ENCODE data around the gene C11orf58.

C11orf58 gene

DNA sequence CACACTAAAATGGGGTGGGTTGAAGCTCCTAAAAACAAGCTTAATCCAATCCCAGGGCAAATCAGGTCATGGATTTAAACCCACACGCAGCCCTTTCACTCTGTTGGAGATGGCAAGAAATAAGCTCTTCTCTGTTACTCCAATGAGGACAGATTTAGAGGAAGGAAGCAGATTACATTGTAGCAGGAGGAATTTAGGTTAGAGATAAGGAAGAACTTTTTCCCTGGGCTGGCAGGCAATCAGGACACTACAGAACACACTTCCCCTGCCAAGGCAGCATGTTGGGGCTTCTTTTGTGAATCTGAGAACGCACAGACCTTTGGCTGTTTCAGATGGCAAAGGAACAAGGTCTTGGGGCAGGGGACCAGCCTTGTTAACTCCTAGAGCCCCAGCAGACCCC is 46.2 kb downstream of the C11orf58 start:
- no peaks in the 10 kb centered on the region for H3K27me3 ChIP-seq (ENCODE audit: low read depth)
- H3K4me1 ChIP-seq: peaks cover 20% of the 10 kb centered on the region
- H3K36me3 ChIP-seq (replicated peaks): peaks cover 21% of the 10 kb centered on the region
- no peaks in the 10 kb centered on the region for H3K9me3 ChIP-seq
- in situ Hi-C loops (cut with MboI; ENCODE audit: low sequenced_read_pairs): loop anchor here (10.0 kb wide), 1 partner anchor 280 kb away; no protein-coding TSS in a partner anchor
- peak; percentile 25 to 32 for DNase-seq (ENCODE audit: low spot score in 2 of 2)
- H3K4me3 ChIP-seq: no peak overlapping the region

DNA sequence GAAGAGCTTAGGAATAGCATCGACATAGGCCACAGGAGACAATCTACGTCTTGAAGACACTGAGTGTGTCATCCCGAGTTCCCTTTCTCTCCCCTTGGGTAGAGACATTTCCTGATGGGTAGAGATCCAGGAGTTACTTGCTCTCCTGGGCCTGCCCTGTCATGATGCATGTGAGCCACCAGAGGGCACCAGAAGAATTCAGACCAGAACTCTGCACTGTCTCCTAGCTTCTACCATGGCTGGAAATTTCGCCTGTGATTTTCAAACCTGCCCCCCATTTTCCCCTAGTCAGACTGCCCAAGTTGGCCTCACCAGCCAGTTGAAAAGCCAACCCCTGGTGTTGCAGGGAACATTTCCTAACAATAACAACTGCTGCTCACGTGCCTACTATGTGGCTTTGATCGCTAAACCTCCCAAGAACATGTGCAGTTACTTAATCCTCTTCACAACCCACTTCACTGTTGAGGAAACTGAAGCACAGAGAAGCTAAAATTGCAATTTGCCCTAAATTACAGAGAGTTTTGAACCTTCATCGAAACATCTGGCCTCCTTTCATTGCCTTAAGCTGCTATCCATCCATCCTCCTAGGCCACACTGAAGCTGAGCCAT is 47.2 kb downstream of the C11orf58 start:
- H3K4me3 ChIP-seq: no peak overlapping the region
- no peaks in the 10 kb centered on the region for H3K9me3 ChIP-seq
- peaks cover 30% of the 10 kb centered on the region for H3K36me3 ChIP-seq (replicated peaks)
- in situ Hi-C loops (cut with MboI; ENCODE audit: low sequenced_read_pairs): loop anchor here (10.0 kb wide), 1 partner anchor 279 kb away; no protein-coding TSS in a partner anchor
- H3K4me1 ChIP-seq: peaks cover 20% of the 10 kb centered on the region
- H3K27me3 ChIP-seq (ENCODE audit: low read depth): no peaks in the 10 kb centered on the region
- peak; percentile 55 to 80 for DNase-seq (ENCODE audit: low spot score in 2 of 2)

DNA sequence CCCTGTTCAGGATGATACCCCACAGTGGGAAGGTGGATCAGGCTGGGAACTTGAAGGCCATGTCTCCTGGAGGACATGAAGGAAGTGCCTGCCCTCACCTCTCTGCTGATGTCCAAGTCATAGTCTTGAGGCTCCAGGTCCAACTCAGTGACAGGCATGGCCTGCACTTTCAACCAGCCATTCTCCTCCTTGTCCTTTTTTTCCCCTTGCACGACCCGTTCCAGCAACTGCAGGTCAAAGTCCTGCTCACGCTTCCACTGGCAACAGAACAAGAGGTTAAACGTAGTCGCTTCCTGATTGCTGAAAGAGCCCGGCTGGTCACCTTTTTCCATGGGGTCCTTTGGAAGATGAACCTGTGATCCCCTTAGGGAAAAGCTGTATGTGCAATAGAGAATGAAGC is 47.7 kb downstream of the C11orf58 start:
- peaks cover 30% of the 10 kb centered on the region for H3K36me3 ChIP-seq (replicated peaks)
- H3K9me3 ChIP-seq: no peaks in the 10 kb centered on the region
- H3K27me3 ChIP-seq (ENCODE audit: low read depth): no peaks in the 10 kb centered on the region
- H3K4me3 ChIP-seq: no peak overlapping the region
- no peak for DNase-seq (ENCODE audit: low spot score in 2 of 2)
- in situ Hi-C loops (cut with MboI; ENCODE audit: low sequenced_read_pairs): loop anchor here (10.0 kb wide), 1 partner anchor 279 kb away; no protein-coding TSS in a partner anchor
- peaks cover 20% of the 10 kb centered on the region for H3K4me1 ChIP-seq

DNA sequence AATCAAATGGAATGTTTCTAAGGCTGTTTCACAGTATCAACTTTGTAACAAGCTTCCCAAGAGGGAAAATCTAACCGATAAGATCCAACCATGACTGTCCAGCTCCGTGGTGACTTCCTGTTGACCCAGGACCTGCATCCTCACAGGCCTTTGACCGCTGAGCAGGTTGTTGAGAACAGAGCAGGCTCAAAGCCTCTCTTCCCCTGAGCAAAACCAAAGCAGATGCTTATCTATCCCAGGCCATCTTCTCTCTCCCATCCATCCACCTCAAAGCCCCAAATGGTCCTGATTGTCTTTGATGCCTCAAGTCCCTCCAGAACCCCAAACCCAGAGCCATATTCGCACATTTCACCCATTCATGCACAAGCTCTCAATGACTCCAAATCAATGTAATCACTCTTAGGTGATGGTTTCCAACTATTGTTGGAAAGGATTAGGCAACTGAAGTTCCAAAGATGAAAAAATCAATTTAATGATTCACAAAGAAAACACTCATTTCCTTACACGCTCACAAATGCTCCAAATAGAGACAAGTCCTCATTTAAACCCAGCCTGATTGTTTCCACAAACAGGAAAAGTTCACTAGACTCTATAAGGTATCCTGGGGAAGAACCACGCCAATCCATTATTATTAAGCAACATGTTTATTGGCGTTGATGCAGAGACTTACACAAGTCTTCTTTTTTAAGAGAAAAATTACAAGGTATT is 48.7 kb downstream of the C11orf58 start:
- no peak for DNase-seq (ENCODE audit: low spot score in 2 of 2)
- H3K9me3 ChIP-seq: no peaks in the 10 kb centered on the region
- no peaks in the 10 kb centered on the region for H3K27me3 ChIP-seq (ENCODE audit: low read depth)
- no peak overlapping the region for H3K4me3 ChIP-seq
- H3K36me3 ChIP-seq (replicated peaks): peaks cover 30% of the 10 kb centered on the region
- in situ Hi-C loops (cut with MboI; ENCODE audit: low sequenced_read_pairs): loop anchor here (10.0 kb wide), 1 partner anchor 278 kb away; no protein-coding TSS in a partner anchor
- peaks cover 20% of the 10 kb centered on the region for H3K4me1 ChIP-seq

- DNase-seq (ENCODE audit: low spot score in 2 of 2): peak; percentile 68 to 85
- H3K36me3 ChIP-seq (replicated peaks): peaks cover 30% of the 10 kb centered on the region
- H3K4me3 ChIP-seq: no peak overlapping the region
- no peaks in the 10 kb centered on the region for H3K27me3 ChIP-seq (ENCODE audit: low read depth)
- in situ Hi-C loops (cut with MboI; ENCODE audit: low sequenced_read_pairs): loop anchor here (10.0 kb wide), 1 partner anchor 276 kb away; no protein-coding TSS in a partner anchor
- no peaks in the 10 kb centered on the region for H3K9me3 ChIP-seq
- H3K4me1 ChIP-seq: peaks cover 20% of the 10 kb centered on the region
Measured at GRCh38 chr11:16788141-16789062, 50.0 kb downstream of the C11orf58 start.

- peaks cover 14% of the 10 kb centered on the region for H3K4me1 ChIP-seq
- in situ Hi-C loops (cut with MboI; ENCODE audit: low sequenced_read_pairs): loop anchor here (10.0 kb wide), 1 partner anchor 276 kb away; no protein-coding TSS in a partner anchor
Measured at GRCh38 chr11:16789063-16789420, 50.6 kb downstream of the C11orf58 start.

DNA sequence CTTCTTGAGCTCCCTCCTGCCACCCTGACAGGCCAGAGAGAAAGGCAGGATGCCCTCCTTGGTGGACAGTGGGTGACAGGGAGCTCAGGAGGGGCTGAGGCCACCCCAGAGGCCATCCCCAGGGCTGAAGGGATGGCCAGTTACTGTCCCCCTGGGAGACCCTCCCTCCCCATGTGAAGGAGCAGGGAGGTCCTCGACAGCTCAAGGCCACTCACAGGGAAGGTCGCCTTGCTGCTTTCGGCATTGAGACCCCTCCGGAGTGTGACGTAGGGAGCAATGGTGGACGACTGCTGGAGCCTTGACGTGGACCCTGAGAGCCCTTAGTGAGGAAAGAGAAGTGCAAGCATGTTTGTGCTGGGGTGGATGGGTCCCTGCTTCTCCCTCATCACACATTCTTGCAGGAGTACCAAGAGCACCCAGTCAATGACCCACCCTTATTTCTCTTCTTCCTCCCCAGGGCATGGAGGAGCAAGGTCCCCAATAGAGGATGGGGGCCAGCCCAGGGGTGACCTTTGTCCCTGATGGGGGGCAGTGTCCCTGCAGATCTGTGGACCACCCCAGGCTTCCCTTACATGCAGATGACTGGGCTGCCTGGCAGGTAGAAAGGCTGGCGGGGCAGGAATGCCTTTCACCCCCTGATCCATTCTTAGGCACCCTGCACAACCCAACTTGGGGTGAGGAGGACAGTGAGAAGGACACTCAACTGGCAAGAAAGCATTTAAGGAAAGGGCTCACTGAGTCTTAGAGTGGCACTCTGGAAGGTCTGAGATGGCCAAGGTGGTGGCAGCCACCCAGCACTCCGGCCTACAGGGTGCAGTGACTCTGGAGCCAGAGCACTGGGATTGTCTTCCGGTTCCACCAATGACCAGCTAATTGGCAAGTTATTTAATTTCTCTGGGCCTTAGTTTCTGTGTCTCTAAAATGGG is 51.4 kb downstream of the C11orf58 start:
- no peak for DNase-seq (ENCODE audit: low spot score in 2 of 2)
- H3K36me3 ChIP-seq (replicated peaks): peaks cover 29% of the 10 kb centered on the region
- peaks cover 6% of the 10 kb centered on the region for H3K4me1 ChIP-seq
- H3K27me3 ChIP-seq (ENCODE audit: low read depth): no peaks in the 10 kb centered on the region
- no peak overlapping the region for H3K4me3 ChIP-seq
- no peaks in the 10 kb centered on the region for H3K9me3 ChIP-seq
- in situ Hi-C loops (cut with MboI; ENCODE audit: low sequenced_read_pairs): loop anchor here (10.0 kb wide), 1 partner anchor 275 kb away; no protein-coding TSS in a partner anchor

More at GRCh38 chr11:16789063-16789420, 50.6 kb downstream of the C11orf58 start:
- H3K9me3 ChIP-seq: no peaks in the 10 kb centered on the region
- no peak for DNase-seq (ENCODE audit: low spot score in 2 of 2)
- H3K27me3 ChIP-seq (ENCODE audit: low read depth): no peaks in the 10 kb centered on the region
- H3K36me3 ChIP-seq (replicated peaks): peaks cover 30% of the 10 kb centered on the region
- no peak overlapping the region for H3K4me3 ChIP-seq

DNA sequence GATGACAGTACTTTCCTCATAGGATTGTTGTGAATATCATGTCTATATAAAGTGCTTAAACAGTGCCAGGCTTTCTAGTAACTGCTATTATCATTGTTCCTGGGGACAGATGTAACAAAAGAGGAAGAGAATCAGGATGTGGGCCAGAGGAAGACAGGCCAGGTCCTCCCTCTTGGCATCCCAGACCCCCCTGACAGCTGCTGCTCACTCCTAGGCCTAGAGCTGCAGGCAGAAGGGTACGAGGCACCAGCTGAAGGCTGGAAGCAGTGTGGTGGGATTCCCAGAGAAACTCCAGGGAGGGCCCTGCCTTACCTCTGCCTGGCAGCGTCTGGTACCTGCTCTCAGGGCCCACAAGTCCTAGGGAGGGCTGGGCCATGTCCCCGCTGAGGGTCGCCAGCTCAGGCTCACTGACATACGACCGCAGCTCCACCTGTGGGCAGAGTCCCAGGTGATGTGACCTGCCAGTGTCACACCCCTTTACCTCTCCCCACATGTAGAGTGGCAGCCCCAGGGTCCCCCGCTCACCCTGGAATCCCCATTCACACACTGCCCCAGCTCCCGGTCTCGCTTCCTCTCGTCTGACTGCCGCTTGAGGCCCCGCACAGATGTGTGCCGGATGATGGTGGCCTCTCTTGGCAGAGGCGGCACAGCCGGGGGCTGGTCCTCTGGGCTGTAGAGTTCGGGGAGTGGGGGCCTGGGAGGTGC is 52.2 kb downstream of the C11orf58 start:
- no peak overlapping the region for H3K4me3 ChIP-seq
- in situ Hi-C loops (cut with MboI; ENCODE audit: low sequenced_read_pairs): no loop called here
- no peaks in the 10 kb centered on the region for H3K27me3 ChIP-seq (ENCODE audit: low read depth)
- H3K9me3 ChIP-seq: no peaks in the 10 kb centered on the region
- peaks cover 23% of the 10 kb centered on the region for H3K36me3 ChIP-seq (replicated peaks)
- DNase-seq (ENCODE audit: low spot score in 2 of 2): no peak
- no peaks in the 10 kb centered on the region; the same call in 1 of the 2 replicates for H3K4me1 ChIP-seq

DNA sequence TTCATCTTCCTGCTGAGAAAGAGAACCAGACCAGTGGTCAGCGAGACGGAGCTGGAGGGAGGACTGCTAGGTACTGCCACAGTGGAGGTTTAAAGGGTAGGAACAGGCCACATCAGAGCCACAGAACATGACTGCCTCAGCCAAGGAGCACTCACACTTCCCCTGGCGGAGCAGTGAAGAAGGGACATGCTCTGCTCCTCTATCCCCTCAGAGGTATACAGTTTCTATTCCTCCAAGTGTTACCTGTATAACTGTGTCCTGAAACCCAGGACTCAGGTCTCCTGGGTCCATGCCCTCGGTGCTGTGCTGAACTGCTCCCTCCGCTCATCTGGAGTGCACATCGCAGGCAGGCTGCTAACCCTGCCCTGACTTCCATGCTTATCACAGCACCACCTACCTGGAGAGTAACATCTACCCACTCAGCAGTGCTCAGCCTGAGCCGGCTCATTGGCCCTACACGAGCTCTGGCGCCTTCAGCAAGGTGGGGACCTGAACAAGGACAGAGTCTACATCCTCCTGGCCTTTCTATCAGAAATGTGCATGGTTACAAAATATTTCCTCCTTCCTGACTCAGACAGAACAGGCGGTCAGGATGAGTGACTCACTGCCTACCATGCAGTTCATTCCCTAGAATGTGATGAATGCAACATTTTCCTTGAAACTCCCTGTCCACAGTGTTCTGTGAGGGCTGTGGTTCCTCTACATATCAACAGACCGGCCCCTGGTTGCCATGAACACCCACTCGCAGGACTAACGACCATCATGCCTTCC is 52.9 kb downstream of the C11orf58 start:
- Histone ChIP-seq H3K4me3 (no peak overlapping the region), H3K27me3 (ENCODE audit: low read depth) (no peaks in the 10 kb centered on the region), H3K9me3 (no peaks in the 10 kb centered on the region), H3K4me1 (no peaks in the 10 kb centered on the region), H3K36me3 (replicated peaks) (peaks cover 29% of the 10 kb centered on the region)
- DNase-seq (ENCODE audit: low spot score in 2 of 2): no peak
- in situ Hi-C loops (cut with MboI; ENCODE audit: low sequenced_read_pairs): no loop called here

DNA sequence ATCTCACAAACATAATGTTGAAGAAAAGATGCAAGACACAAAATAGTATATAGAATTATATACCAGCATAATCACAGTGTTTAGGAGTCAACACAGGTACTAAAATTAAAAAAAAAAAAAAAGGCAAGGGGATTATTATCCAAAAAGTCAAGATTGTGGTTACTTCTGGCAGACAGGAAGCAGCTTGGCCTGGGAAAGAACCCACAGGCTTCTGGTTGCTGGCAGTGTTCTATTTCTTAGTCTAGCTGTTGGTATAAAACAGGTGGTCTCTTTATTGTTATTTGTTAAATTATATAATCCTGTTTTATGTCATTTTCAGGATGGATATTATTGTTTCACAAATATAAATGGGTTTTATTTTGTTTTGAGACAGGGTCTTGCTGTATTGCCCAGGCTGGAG is 54.0 kb downstream of the C11orf58 start:
- Histone ChIP-seq H3K9me3 (no peaks in the 10 kb centered on the region), H3K27me3 (ENCODE audit: low read depth) (no peaks in the 10 kb centered on the region), H3K36me3 (replicated peaks) (peaks cover 30% of the 10 kb centered on the region), H3K4me1 (no peaks in the 10 kb centered on the region), H3K4me3 (no peak overlapping the region)
- DNase-seq (ENCODE audit: low spot score in 2 of 2): no peak
- in situ Hi-C loops (cut with MboI; ENCODE audit: low sequenced_read_pairs): no loop called here

- in situ Hi-C loops (cut with MboI; ENCODE audit: low sequenced_read_pairs): no loop called here
- H3K27me3 ChIP-seq (ENCODE audit: low read depth): no peaks in the 10 kb centered on the region
- peaks cover 28% of the 10 kb centered on the region for H3K36me3 ChIP-seq (replicated peaks)
- no peaks in the 10 kb centered on the region for H3K9me3 ChIP-seq
- no peak for DNase-seq (ENCODE audit: low spot score in 2 of 2)
- H3K4me1 ChIP-seq: no peaks in the 10 kb centered on the region
- H3K4me3 ChIP-seq: no peak overlapping the region
Measured at GRCh38 chr11:16793009-16793408, 54.6 kb downstream of the C11orf58 start.

GRCh38 chr11:16793511-16793910 is 55.1 kb downstream of the C11orf58 start:
- Histone ChIP-seq H3K27me3 (ENCODE audit: low read depth) (no peaks in the 10 kb centered on the region), H3K36me3 (replicated peaks) (peaks cover 27% of the 10 kb centered on the region), H3K4me3 (no peak overlapping the region), H3K4me1 (no peaks in the 10 kb centered on the region), H3K9me3 (no peaks in the 10 kb centered on the region)
- in situ Hi-C loops (cut with MboI; ENCODE audit: low sequenced_read_pairs): no loop called here
- no peak for DNase-seq (ENCODE audit: low spot score in 2 of 2)

Measured in HAP-1 (cell line).